Naive thymus-derived CD8-positive, alpha-beta T cell (primary cell): Measurements from ENCODE around the gene EXOC4. TPM values are rescaled to one million over a fixed set of nuclear protein-coding genes. Genes with fewer than 3 reads are reported as not detected.
"Not testable (repeated sequence)": the region's sequence is repeated elsewhere in the genome, so short reads cannot be mapped to it uniquely, and the experiment has no call there.

ENCODE experiments used
- ATAC-seq, 2 donors: fragments of 150-1000 bp; cut with Tn5 transposase in 1 of 2; sonication (Bioruptor Pico), chemical (Tn5 transposase) in 1 of 2; 1 replicate in 1 of 2; 2 replicates in 1 of 2; pipeline ENCODE4 v1.10.0; 2021; ENCODE audit warnings: mild to moderate bottlenecking in 2 of 2, moderate library complexity in 2 of 2
- POLR2A ChIA-PET: fragments of 350-600 bp; sonication (Branson Sonifier 250); formaldehyde crosslinking; loops from one replicate; lab custom pipeline; 2021; ENCODE audit warnings: antibody characterized with exemption; lab: Charles Lee
- DNase-seq, 10 donors: peaks; one replicate each; pipeline versions ENCODE4 v3.0.0 to v3.0.0-alpha.2; 2020 to 2022
- H3K27ac Mint-ChIP-seq, 10 donors: one replicate each; pipeline ENCODE4 v1.8.0; 2020 to 2022; ENCODE audit warnings: mild to moderate bottlenecking in 10 of 10, mixed read lengths in 10 of 10, moderate library complexity in 4 of 10, inconsistent platforms in 1 of 10
- H3K27me3 Mint-ChIP-seq, 5 donors: one replicate each; pipeline ENCODE4 v1.8.0; 2021 to 2022; ENCODE audit warnings: mixed read lengths in 5 of 5
- H3K36me3 Mint-ChIP-seq, 3 donors: one replicate each; pipeline ENCODE4 v1.8.0; 2020 to 2022; ENCODE audit warnings: mixed read lengths in 3 of 3, mild to moderate bottlenecking in 2 of 3, inconsistent platforms in 1 of 3
- H3K4me1 Mint-ChIP-seq, 4 donors: one replicate each; pipeline ENCODE4 v1.8.0; 2021 to 2022; ENCODE audit warnings: mixed read lengths in 4 of 4
- H3K4me3 Mint-ChIP-seq, 10 donors: one replicate each; pipeline ENCODE4 v1.8.0; 2020 to 2022; ENCODE audit warnings: mild to moderate bottlenecking in 10 of 10, mixed read lengths in 10 of 10, moderate library complexity in 6 of 10, inconsistent platforms in 1 of 10
- H3K9me3 Mint-ChIP-seq, 9 donors: one replicate each; pipeline ENCODE4 v1.8.0; 2020 to 2022; ENCODE audit warnings: mixed read lengths in 9 of 9, mild to moderate bottlenecking in 3 of 9, inconsistent platforms in 1 of 9, moderate library complexity in 1 of 9
- polyA plus RNA-seq, 3 donors: library from polyadenylated mRNA; unstranded; fragments of 300-500 nt; fragmentation: Illumina TruSeq; gene quantifications; one replicate each; pipeline ENCODE4 v1.2.3, GENCODE V29; 2021
- total RNA-seq, 8 experiments: library from RNA in 2 of 8; stranded (reverse) in 2 of 8; gene quantifications; one replicate each; pipeline ENCODE4 v1.2.3 and lab custom pipeline; 2021 to 2026

Gene EXOC4
- total and polyA plus RNA-seq, 5 experiments from 2014 or later, result 29.4 to 68.6 (median 42.4) TPM

DNA sequence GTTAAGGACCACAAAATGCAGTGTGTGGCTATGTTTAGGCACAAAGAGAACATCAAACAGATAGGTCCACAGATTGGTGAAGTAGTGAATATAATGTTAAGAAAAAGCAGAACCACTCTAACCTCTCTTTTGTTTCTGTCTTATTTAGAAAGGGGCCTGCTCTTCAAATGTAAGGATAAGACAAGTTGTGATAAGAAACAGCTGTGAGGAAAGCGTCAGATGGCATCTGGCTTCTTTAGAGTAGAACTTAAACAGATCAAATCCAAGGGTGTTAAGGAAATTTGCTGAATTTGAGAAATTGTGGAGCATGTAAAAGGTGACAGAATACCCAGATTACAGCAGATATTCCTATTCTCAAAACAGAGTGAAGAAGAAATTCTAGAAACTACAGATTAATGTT, 723.3 kb downstream of the EXOC4 start:
- H3K36me3 Mint-ChIP-seq, result peaks cover 14 to 29% (median 20%) of the 10 kb centered on the region in 3 donors
- POLR2A ChIA-PET, result interaction anchor here (0.7 kb wide), 1 partner anchor 958 kb away, joined by 3 read pairs; no protein-coding TSS in a partner anchor

DNA sequence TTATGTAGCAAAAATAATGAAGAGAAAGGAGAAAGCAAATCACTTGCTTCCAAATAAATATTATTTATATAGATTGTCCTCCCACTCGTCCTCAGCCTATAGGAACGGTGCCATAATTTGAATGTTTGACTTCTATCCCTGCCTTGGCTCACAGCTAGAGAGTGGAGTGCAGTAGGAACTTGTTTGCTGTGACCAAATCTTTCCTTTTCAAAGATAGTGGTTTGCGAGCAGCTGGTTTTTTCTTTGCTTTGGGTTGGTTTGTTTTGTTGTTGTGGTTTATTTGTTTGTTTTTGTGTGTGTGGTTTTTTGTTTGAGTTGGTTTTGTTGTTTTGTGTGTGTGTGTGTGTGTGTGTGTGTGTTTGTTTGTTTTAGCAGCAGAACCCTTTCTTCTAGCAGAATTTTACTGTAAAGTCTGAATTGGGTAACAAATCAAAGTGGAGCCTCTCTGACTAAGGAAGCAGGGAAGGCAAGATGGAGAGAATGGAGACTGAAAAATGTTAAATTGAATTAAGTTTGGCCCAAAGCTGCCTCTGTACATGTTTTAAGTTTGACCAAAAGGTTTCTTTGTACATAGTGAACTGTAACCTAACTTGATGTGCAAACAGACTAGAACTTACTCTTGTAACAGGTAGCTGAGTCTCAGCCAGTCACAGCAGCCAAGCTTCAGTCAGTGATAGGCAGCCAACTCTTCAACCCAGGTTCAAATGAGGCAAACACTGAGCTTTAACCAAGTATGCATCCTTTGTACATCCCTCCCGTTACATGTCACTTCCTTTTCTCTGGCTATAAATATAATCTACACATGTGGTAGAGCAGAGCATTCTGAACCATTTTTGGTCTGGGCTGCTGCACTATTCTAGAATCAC, 724.8 kb downstream of the EXOC4 start:
- peaks cover 14 to 34% (median 20%) of the 10 kb centered on the region in 3 donors for H3K36me3 Mint-ChIP-seq
- peaks cover 0 to 8% (median 0%) of the 10 kb centered on the region in 9 donors for H3K9me3 Mint-ChIP-seq
- peak overlapping the region in 1 of 10 donors; percentile 10 for H3K27ac Mint-ChIP-seq
- ATAC-seq (no peak), DNase-seq (no peak)
- no peaks in the 10 kb centered on the region for H3K27me3 Mint-ChIP-seq
- H3K4me1 Mint-ChIP-seq, result peaks cover 0 to 7% (median 3%) of the 10 kb centered on the region in 4 donors
- POLR2A ChIA-PET, result no interaction called here
- H3K4me3 Mint-ChIP-seq, result no peak overlapping the region

More for the DNA sequence above, 723.3 kb downstream of the EXOC4 start:
- Mint-ChIP-seq H3K9me3 (peaks cover 0 to 4% (median 0%) of the 10 kb centered on the region in 9 donors), H3K27ac (no peak overlapping the region), H3K27me3 (no peaks in the 10 kb centered on the region), H3K4me3 (no peak overlapping the region), H3K4me1 (peaks cover 0 to 7% (median 3%) of the 10 kb centered on the region in 4 donors)
- ATAC-seq, result no peak
- no peak for DNase-seq

DNA sequence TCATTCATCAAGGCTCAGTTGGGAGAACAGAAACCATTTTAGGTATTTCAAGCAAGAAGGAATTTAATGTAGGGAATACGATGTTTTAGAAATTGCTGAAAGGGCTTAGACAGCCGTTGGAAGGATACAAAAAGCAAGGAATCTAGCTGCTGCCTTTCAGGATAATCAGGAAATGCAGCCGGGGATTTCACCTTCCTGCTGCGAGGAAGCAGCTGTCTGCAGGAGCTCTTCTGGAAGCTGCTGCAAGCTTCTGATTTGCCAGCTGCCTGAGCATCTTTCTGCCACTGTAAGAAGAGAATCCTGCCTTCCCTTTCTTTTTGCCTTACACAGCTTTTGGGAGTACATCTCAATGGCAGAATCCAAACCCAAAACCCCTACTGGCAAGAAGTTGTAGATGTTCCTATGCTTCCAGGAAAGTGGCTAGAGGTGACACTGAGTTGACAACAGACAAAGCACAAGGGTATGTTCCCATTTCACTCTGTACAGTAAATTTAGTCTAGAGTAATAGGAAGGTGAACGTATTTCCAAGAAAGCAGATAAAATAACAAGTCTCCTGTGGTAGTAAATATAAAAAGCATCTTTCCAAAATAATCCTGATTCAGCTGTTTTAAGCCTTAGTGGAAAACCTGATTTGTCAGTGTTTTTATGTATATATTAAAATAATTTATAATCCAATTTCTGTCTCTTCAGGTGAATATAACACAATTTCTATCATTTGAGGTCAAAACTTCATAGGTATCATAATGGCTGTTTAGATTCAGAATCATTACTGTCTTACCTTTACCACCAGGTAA, 725.8 kb downstream of the EXOC4 start:
- POLR2A ChIA-PET, result no interaction called here
- no peak for DNase-seq
- Mint-ChIP-seq H3K36me3 (peaks cover 12 to 36% (median 20%) of the 10 kb centered on the region in 3 donors), H3K9me3 (peaks cover 0 to 8% (median 0%) of the 10 kb centered on the region in 9 donors), H3K27me3 (no peaks in the 10 kb centered on the region), H3K4me3 (no peak overlapping the region), H3K27ac (no peak overlapping the region), H3K4me1 (peaks cover 0 to 7% (median 3%) of the 10 kb centered on the region in 4 donors)
- no peak for ATAC-seq

DNA sequence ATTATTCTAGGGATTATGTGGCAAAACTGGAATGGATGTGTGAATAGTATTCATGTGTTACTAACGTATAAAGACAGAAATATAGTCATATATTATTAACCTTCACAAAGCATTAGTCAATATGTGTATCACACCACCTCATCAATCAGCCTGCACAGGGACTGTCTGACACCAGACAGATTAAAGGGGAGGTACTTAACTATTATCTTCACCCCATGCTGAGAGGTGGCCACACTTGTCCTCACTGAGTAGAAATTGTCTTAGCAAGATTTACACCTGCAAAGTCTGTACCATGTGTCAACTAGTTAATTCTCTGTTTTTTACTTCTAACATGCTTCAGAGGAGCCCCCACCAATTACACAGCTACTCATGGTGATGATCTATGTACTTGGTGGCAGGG, 727.9 kb downstream of the EXOC4 start:
- H3K4me3 Mint-ChIP-seq, result no peak overlapping the region
- POLR2A ChIA-PET, result no interaction called here
- ATAC-seq (no peak), DNase-seq (no peak)
- peaks cover 6 to 33% (median 12%) of the 10 kb centered on the region in 3 donors for H3K36me3 Mint-ChIP-seq
- H3K27ac Mint-ChIP-seq, result no peak overlapping the region
- no peaks in the 10 kb centered on the region for H3K27me3 Mint-ChIP-seq
- peaks cover 0 to 7% (median 4%) of the 10 kb centered on the region in 4 donors for H3K4me1 Mint-ChIP-seq
- peaks cover 0 to 8% (median 0%) of the 10 kb centered on the region in 9 donors for H3K9me3 Mint-ChIP-seq

DNA sequence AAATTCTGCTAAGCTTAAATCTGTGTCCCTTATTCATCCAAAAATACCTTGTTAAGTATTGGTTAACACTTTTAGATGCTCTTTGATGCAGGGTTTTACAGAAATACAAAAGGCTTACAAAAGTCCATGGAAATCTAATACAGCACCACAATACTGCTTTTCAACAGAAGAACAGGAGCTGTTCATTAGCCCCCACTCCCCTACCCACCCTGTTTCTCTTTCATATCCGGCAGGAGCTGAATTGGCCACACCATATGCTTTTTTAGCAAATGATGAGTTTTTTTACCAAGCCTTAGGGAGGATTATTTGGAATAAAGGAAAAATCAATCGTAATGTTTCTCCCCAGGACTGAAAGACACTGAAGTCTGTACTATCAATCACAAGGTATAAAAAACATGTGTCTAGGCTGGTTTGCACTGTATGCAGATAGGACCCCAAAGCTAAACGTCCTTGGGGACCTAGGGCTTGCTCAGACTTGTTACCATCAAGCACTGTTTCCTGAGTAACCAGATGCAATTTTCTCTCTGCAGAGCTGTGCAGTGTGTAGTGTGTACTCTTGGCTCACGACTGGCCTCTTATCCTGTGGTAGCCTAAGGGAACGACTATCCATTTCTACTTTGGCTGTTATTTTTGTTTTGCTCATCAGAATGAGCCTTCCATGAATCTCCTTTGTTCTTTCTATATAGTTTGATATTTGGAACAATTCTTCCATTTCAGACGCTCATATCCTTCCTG, 731.0 kb downstream of the EXOC4 start:
- Mint-ChIP-seq H3K9me3 (peaks cover 0 to 8% (median 0%) of the 10 kb centered on the region in 9 donors), H3K4me3 (no peak overlapping the region), H3K27me3 (no peaks in the 10 kb centered on the region), H3K4me1 (peaks cover 0 to 4% (median 0%) of the 10 kb centered on the region in 4 donors), H3K36me3 (peaks cover 4 to 20% (median 6%) of the 10 kb centered on the region in 3 donors), H3K27ac (no peak overlapping the region)
- DNase-seq (no peak), ATAC-seq (no peak)
- POLR2A ChIA-PET, result interaction anchor here (0.6 kb wide), 1 partner anchor 164 kb away, joined by 7 read pairs; no protein-coding TSS in a partner anchor

DNA sequence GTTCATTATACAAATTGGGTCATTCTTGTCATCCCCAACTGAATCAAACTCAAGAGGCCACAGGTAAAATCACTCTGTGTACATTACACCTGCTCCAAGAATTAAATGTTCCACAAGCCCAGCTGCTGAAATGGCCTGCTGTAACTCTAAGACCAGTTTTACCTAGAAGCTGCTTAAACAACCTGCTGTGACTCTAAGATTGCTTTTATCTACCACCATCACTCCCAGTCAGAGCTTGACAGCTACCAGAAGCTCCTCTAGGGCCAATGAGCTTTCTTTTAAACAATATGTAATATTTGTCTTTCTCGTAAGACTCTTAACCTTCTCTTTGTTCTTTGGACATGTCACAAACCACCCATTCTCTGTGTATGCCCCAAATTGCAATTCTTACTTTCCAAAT, 732.4 kb downstream of the EXOC4 start:
- no peak for ATAC-seq
- no peak for DNase-seq
- Mint-ChIP-seq H3K9me3 (peaks cover 0 to 3% (median 0%) of the 10 kb centered on the region in 9 donors), H3K36me3 (peaks cover 4 to 13% (median 4%) of the 10 kb centered on the region in 3 donors), H3K27ac (no peak overlapping the region), H3K4me3 (no peak overlapping the region), H3K27me3 (no peaks in the 10 kb centered on the region), H3K4me1 (peaks cover 0 to 4% (median 0%) of the 10 kb centered on the region in 4 donors)
- POLR2A ChIA-PET, result no interaction called here

DNA sequence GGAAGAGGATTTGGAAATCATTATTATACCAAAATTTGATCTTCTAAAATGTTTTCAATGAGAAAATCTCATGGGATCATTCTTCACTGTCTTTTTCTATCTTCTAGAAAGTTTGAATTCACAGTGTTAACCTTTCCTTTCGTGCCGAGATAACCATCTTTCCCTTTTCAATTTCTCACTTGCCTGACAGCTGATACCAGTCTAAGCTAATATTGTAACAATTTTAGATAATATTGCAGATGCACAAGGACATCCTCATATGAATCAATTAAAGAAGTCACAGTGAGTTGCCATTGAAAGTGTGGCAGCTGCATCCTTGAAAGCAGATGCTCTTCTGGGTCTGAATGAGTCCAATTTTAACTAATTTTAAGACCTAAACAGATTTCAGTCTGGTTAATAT, 734.7 kb downstream of the EXOC4 start:
- Mint-ChIP-seq H3K27ac (no peak overlapping the region), H3K9me3 (no peaks in the 10 kb centered on the region), H3K36me3 (peaks cover 4 to 6% (median 4%) of the 10 kb centered on the region in 3 donors), H3K27me3 (no peaks in the 10 kb centered on the region), H3K4me3 (no peak overlapping the region), H3K4me1 (peaks cover 0 to 4% (median 0%) of the 10 kb centered on the region in 4 donors)
- POLR2A ChIA-PET, result no interaction called here
- ATAC-seq (no peak), DNase-seq (no peak)

DNA sequence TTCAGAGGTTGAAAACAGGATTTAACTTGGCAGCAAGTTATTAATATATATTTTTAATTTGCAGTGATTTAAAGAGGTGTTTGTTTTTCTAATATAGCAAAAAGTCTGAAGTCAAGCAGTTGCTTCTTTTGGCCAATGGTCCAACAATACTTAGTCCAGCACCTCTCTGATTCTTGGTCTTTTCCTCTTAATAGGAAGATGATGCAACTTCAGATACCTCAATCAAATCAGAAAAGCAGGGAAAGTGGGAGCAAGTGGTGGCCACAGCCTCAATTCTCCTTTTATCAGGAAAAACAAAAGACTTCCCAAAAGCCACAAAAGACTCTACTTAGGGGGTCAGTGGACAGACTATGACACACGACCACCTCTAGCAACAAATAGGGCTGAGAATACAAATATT, 740.7 kb downstream of the EXOC4 start:
- ATAC-seq (no peak), DNase-seq (no peak)
- Mint-ChIP-seq H3K36me3 (peaks cover 12 to 24% (median 22%) of the 10 kb centered on the region in 3 donors), H3K4me1 (peaks cover 0 to 2% (median 0%) of the 10 kb centered on the region in 4 donors), H3K9me3 (peaks cover 0 to 2% (median 0%) of the 10 kb centered on the region in 9 donors), H3K4me3 (no peak overlapping the region), H3K27ac (no peak overlapping the region), H3K27me3 (no peaks in the 10 kb centered on the region)
- POLR2A ChIA-PET, result no interaction called here

DNA sequence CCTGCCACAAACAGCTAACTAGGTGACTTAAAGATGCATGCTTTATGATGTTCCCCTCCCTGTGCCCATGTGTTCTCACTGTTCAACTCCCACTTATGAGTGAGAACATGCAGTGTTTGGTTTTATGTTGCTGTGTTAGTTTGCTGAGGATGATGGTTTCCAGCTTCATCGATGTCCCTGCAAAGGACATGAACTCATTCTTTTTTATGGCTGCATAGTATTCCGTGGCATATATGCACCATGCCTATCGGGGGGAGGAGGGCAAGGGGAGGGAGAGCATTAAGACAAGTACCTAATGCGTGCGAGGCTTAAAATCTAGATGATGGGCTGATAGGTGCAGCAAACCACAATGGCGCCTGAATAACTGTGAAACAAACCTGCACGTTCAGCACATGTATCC, 741.2 kb downstream of the EXOC4 start:
- POLR2A ChIA-PET, H3K27ac Mint-ChIP-seq: not testable (repeated sequence)
- peaks cover 17 to 29% (median 24%) of the 10 kb centered on the region in 3 donors for H3K36me3 Mint-ChIP-seq

DNA sequence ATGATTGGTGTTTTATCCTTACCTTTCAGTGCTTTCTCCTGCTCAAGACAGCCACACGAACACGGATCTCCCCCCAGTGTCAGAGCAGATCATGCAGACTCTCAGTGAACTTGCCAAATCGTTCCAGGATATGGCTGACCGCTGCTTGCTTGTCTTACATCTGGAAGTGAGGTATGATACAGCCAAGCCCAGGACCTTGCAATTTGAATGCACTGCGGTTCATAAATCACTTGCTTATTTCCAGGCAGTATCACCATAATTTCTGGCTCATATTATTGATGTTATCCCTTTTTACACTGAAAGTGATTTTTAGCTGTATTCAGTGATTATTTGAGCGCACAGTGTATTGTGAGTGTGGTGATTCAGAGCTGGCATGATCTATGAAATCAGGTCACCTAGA, 744.6 kb downstream of the EXOC4 start:
- H3K27ac Mint-ChIP-seq, result no peak overlapping the region

More for the DNA sequence above, 741.2 kb downstream of the EXOC4 start:
- ATAC-seq, DNase-seq, H3K4me3 Mint-ChIP-seq, H3K9me3 Mint-ChIP-seq, H3K4me1 Mint-ChIP-seq, H3K27me3 Mint-ChIP-seq: not testable (repeated sequence)

DNA sequence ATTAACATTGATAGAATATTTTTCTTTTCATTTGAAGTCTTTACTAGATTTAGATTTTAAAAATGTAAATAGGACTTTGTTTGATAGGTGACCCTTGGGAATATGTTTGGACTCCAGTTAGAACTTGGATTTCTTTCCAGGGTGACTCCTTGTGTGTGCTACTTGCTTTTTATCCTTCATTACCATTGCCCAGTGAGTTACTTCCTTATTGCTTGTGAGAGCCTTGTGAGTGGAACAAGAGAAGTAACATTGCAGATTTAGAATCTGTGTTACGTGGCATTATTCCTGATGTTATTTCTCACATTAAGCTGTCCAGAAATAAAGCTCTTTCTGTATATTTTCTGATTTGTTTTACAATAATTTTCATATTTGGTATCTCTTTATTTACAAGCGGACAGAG, 746.3 kb downstream of the EXOC4 start:
- no peak for DNase-seq
- H3K4me3 Mint-ChIP-seq, result no peak overlapping the region
- H3K36me3 Mint-ChIP-seq, result peaks cover 18 to 37% (median 20%) of the 10 kb centered on the region in 3 donors
- no peaks in the 10 kb centered on the region for H3K27me3 Mint-ChIP-seq
- POLR2A ChIA-PET, result no interaction called here
- peaks cover 0 to 3% (median 0%) of the 10 kb centered on the region in 4 donors for H3K4me1 Mint-ChIP-seq
- no peak overlapping the region for H3K27ac Mint-ChIP-seq
- no peak for ATAC-seq
- H3K9me3 Mint-ChIP-seq, result no peaks in the 10 kb centered on the region

More for the DNA sequence above, 744.6 kb downstream of the EXOC4 start:
- H3K9me3 Mint-ChIP-seq, result peaks cover 0 to 2% (median 0%) of the 10 kb centered on the region in 9 donors
- H3K27me3 Mint-ChIP-seq, result no peaks in the 10 kb centered on the region
- H3K4me1 Mint-ChIP-seq, result peaks cover 0 to 2% (median 0%) of the 10 kb centered on the region in 4 donors
- no peak for ATAC-seq
- POLR2A ChIA-PET, result no interaction called here
- peaks cover 13 to 32% (median 25%) of the 10 kb centered on the region in 3 donors for H3K36me3 Mint-ChIP-seq
- H3K4me3 Mint-ChIP-seq, result no peak overlapping the region
- no peak for DNase-seq
